Breast epithelium (tissue), 3 donors: Measurements from ENCODE around the gene ASS1.

Source experiments
- CTCF ChIP-seq, 3 donors: fragments of 450-650 bp; IDR thresholded peaks; one replicate each; pipeline ENCODE4 v1.5.1; 2016 to 2017; ENCODE audit warnings: antibody characterized with exemption in 3 of 3, mild to moderate bottlenecking in 3 of 3, moderate library complexity in 3 of 3
- POLR2A ChIP-seq: fragments of 450-650 bp; IDR thresholded peaks from one replicate; pipeline ENCODE4 v1.6.1; 2016; ENCODE audit warnings: antibody characterized with exemption, mild to moderate bottlenecking, moderate library complexity

GRCh38 chr9:130528674-130529073 lies 83.9 kb downstream of the ASS1 start:
- TF ChIP-seq CTCF (IDR thresholded peaks at IDR 0.05) (no peak), POLR2A (no peak)
